ENCODE measurements around the gene SYNJ2. TPM values are rescaled to one million over a fixed set of nuclear protein-coding genes. Genes with fewer than 3 reads are reported as not detected.
A peak's percentile ranks its signal among the peaks of the same experiment; 100 is the strongest.

Gene SYNJ2
- total and polyA plus RNA-seq, 2 experiments from 2014 or later, result 2.8 to 5.6 TPM

DNA sequence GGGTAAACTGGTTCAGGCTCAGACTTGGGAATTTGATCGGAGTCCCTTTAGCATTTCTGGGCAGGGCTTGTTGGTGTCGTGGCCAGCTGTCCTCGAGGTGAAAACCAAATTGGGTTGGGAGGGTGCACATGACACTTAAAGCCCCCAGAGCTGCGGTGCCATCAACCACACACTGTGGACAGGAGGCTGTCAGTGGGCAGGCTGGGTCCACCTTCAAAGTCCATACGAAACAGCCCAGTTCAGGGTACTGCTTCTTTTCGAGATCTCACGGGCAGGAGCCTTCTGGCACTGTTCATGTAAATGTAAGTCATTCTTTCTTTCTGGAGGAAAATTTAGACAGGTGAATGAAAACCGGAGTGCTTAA, 7.0 kb downstream of the SYNJ2 start (continued):
- no peak for TF ChIP-seq ZNF462 (CRISPR knock-in tag; IDR thresholded peaks at IDR 0.05)
- TF ChIP-seq CREB1 (CRISPR knock-in tag; IDR thresholded peaks at IDR 0.05; ENCODE audit: low read depth), result no peak

- H4K20me1 ChIP-seq (replicated peaks; ENCODE audit: insufficient read depth), result no peaks in the 10 kb centered on the region; the same call in 1 of the 2 replicates
- Mint-ChIP-seq H3K9me3 (peaks cover 2% of the 10 kb centered on the region; the same call in 2 of the 3 replicates), H3K36me3 (ENCODE audit: low read depth) (no peaks in the 10 kb centered on the region; the same call in 2 of the 3 replicates), H3K27me3 (ENCODE audit: insufficient read depth, low read depth, poor library complexity) (peaks cover 7% of the 10 kb centered on the region), H3K4me3 (no peak overlapping the region), H3K27ac (no peak overlapping the region), H3K4me1 (peaks cover 56% of the 10 kb centered on the region)
- TF ChIP-seq CTCF (conservative IDR thresholded peaks at IDR 0.05; ENCODE audit: low read depth in 2 of 2) (peak; percentile 10 to 45; a peak in 3 of 4 replicates), JUNB (IDR thresholded peaks at IDR 0.05; ENCODE audit: unreplicated experiment) (no peak)
- H3K27me3 ChIP-seq (ENCODE audit: insufficient read depth), result no peaks in the 10 kb centered on the region
- peaks cover 19% of the 10 kb centered on the region for H3K4me1 ChIP-seq (ENCODE audit: insufficient read depth)
- ATAC-seq (peak; percentile 17), DNase-seq (ENCODE audit: low spot score) (peak; percentile 38)
- H3K79me2 ChIP-seq (replicated peaks; ENCODE audit: insufficient read depth), result peaks cover 52% of the 10 kb centered on the region
- peaks cover 6% of the 10 kb centered on the region; the same call in 1 of the 2 replicates for H3F3A ChIP-seq (replicated peaks; ENCODE audit: low read depth)
- H3K36me3 ChIP-seq (ENCODE audit: insufficient read depth), result no peaks in the 10 kb centered on the region
- H3K4me2 ChIP-seq, result no peak overlapping the region
- H2AFZ ChIP-seq, result no peak overlapping the region
- no peak overlapping the region for H3K27ac ChIP-seq (ENCODE audit: low read depth)
- no peak overlapping the region for H3K4me3 ChIP-seq
- H3K9me2 ChIP-seq (ENCODE audit: insufficient read depth), result no peaks in the 10 kb centered on the region
Measured at GRCh38 chr6:157989541-157990289, 8.1 kb downstream of the SYNJ2 start.

All from GM23338 (cell line).